ENCODE measurements around the gene PTPN23.

The PTPN23 gene

GRCh38 chr3:47394140-47394870 is 13.5 kb downstream of the PTPN23 start:
- no peak for DNase-seq (ENCODE audit: low read depth)
- H3K4me3 ChIP-seq (ENCODE audit: control insufficient read depth, low read depth, low read length): no peak overlapping the region
- TF ChIP-seq CTCF (IDR thresholded peaks at IDR 0.05; ENCODE audit: control insufficient read depth, insufficient read depth, low read depth, low read length, missing control alignments): no peak

- TF ChIP-seq CTCF (IDR thresholded peaks at IDR 0.05; ENCODE audit: control insufficient read depth, insufficient read depth, low read depth, low read length, missing control alignments): no peak
- DNase-seq (ENCODE audit: low read depth): no peak
- no peak overlapping the region for H3K4me3 ChIP-seq (ENCODE audit: control insufficient read depth, low read depth, low read length)
Measured at GRCh38 chr3:47394881-47395280, 14.1 kb downstream of the PTPN23 start.

- TF ChIP-seq CTCF (IDR thresholded peaks at IDR 0.05; ENCODE audit: control insufficient read depth, insufficient read depth, low read depth, low read length, missing control alignments): no peak
- no peak for DNase-seq (ENCODE audit: low read depth)
- no peak overlapping the region for H3K4me3 ChIP-seq (ENCODE audit: control insufficient read depth, low read depth, low read length)
Measured at GRCh38 chr3:47398228-47398627, 17.4 kb downstream of the PTPN23 start.

- DNase-seq (ENCODE audit: low read depth): no peak
- H3K4me3 ChIP-seq (ENCODE audit: control insufficient read depth, low read depth, low read length): no peak overlapping the region
- no peak for TF ChIP-seq CTCF (IDR thresholded peaks at IDR 0.05; ENCODE audit: control insufficient read depth, insufficient read depth, low read depth, low read length, missing control alignments)
Measured at GRCh38 chr3:47399016-47399415, 18.2 kb downstream of the PTPN23 start.

GRCh38 chr3:47399531-47400270 is 18.9 kb downstream of the PTPN23 start:
- no peak for TF ChIP-seq CTCF (IDR thresholded peaks at IDR 0.05; ENCODE audit: control insufficient read depth, insufficient read depth, low read depth, low read length, missing control alignments)
- no peak overlapping the region for H3K4me3 ChIP-seq (ENCODE audit: control insufficient read depth, low read depth, low read length)
- DNase-seq (ENCODE audit: low read depth): no peak

GRCh38 chr3:47404431-47404876 is 23.6 kb downstream of the PTPN23 start:
- TF ChIP-seq CTCF (IDR thresholded peaks at IDR 0.05; ENCODE audit: control insufficient read depth, insufficient read depth, low read depth, low read length, missing control alignments): no peak

More at GRCh38 chr3:47404431-47404876, 23.6 kb downstream of the PTPN23 start:
- DNase-seq (ENCODE audit: low read depth): no peak
- H3K4me3 ChIP-seq (ENCODE audit: control insufficient read depth, low read depth, low read length): no peak overlapping the region
